Measurements from ENCODE around the gene PCNX4.

The PCNX4 gene

GRCh38 chr14:60106339-60106738, 14.6 kb downstream of the PCNX4 start:
- DNase-seq: no peak

- no peak for DNase-seq
These were observed 15.8 kb downstream of the PCNX4 start for GRCh38 chr14:60107477-60107876.

- no peak for DNase-seq
These were observed 20.0 kb downstream of the PCNX4 start for GRCh38 chr14:60111732-60112131.

GRCh38 chr14:60114881-60115280, 23.2 kb downstream of the PCNX4 start:
- no peak for DNase-seq

- DNase-seq: no peak
These were observed 24.5 kb downstream of the PCNX4 start for GRCh38 chr14:60116181-60116580.

- no peak for DNase-seq
These were observed 34.2 kb downstream of the PCNX4 start for GRCh38 chr14:60125918-60126317.

- no peak for DNase-seq
These were observed 41.8 kb downstream of the PCNX4 start for GRCh38 chr14:60133487-60133886.

- no peak for DNase-seq
These were observed 43.0 kb downstream of the PCNX4 start for GRCh38 chr14:60134702-60135101.

- no peak for DNase-seq
These were observed 60.0 kb downstream of the PCNX4 start for GRCh38 chr14:60151715-60152114.

- no peak for DNase-seq
These were observed 62.3 kb downstream of the PCNX4 start for GRCh38 chr14:60153991-60154390.

- no peak for DNase-seq
These were observed 62.9 kb downstream of the PCNX4 start for GRCh38 chr14:60154671-60155070.

- DNase-seq: no peak
These were observed 68.7 kb downstream of the PCNX4 start for GRCh38 chr14:60160422-60160821.

GRCh38 chr14:60161196-60162107, 69.7 kb downstream of the PCNX4 start:
- peak; percentile 47 for DNase-seq

GRCh38 chr14:60163693-60164092, 72.0 kb downstream of the PCNX4 start:
- no peak for DNase-seq

GRCh38 chr14:60164404-60164711, 72.6 kb downstream of the PCNX4 start:
- no peak for DNase-seq

- DNase-seq: no peak
These were observed 73.2 kb downstream of the PCNX4 start, which contains the start of gene DHRS7 for GRCh38 chr14:60164712-60165546. DHRS7 (minus strand) TSS chr14:60165398; CDS start chr14:60165309, 89 bp downstream.

GRCh38 chr14:60165547-60165876, 73.8 kb downstream of the PCNX4 start:
- DNase-seq: no peak

GRCh38 chr14:60166142-60166541, 74.4 kb downstream of the PCNX4 start:
- no peak for DNase-seq

- no peak for DNase-seq
These were observed 78.0 kb downstream of the PCNX4 start for GRCh38 chr14:60169722-60170121.

GRCh38 chr14:60170948-60171347, 79.2 kb downstream of the PCNX4 start:
- no peak for DNase-seq

- no peak for DNase-seq
These were observed 80.0 kb downstream of the PCNX4 start for GRCh38 chr14:60171690-60172089.

GRCh38 chr14:60174352-60175254, 82.9 kb downstream of the PCNX4 start:
- DNase-seq: no peak

All from NCI-H1436 treated with DMSO at 0.1 percent for 48 hours (cell line).